Liver (tissue), 9 donors: ENCODE measurements around the gene DCLK2. TPM values are rescaled to one million over a fixed set of nuclear protein-coding genes. Genes with fewer than 3 reads are reported as not detected.

Source experiments
- DNase-seq: peaks from one replicate; pipeline ENCODE4 v3.0.0-alpha.2; 2017; ENCODE audit warnings: low spot score
- H3K27ac ChIP-seq, 2 donors: one replicate each; pipeline ENCODE4 v1.7.0; 2013; ENCODE audit warnings: inconsistent platforms in 2 of 2, low read length in 2 of 2, control low read depth in 1 of 2, low read depth in 1 of 2, mild to moderate bottlenecking in 1 of 2
- H3K27me3 ChIP-seq, 4 donors: one replicate each; pipeline versions ENCODE4 v1.6.1 to v1.7.0; 2013; ENCODE audit warnings: low read length in 3 of 4, inconsistent platforms in 1 of 4, mild to moderate bottlenecking in 1 of 4, moderate library complexity in 1 of 4; ENCODE audit not compliant: control insufficient read depth in 4 of 4, insufficient read depth in 4 of 4
- H3K36me3 ChIP-seq, 4 donors: one replicate each; pipeline versions ENCODE4 v1.6.1 to v1.7.0; 2013; ENCODE audit warnings: low read length in 3 of 4, mild to moderate bottlenecking in 3 of 4, low read depth in 1 of 4, moderate library complexity in 1 of 4; ENCODE audit not compliant: control insufficient read depth in 4 of 4, insufficient read depth in 3 of 4
- H3K4me1 ChIP-seq, 4 donors: one replicate each; pipeline versions ENCODE4 v1.6.1 to v1.7.0; 2013; ENCODE audit warnings: low read length in 3 of 4, mild to moderate bottlenecking in 3 of 4, moderate library complexity in 1 of 4; ENCODE audit not compliant: control insufficient read depth in 4 of 4, insufficient read depth in 4 of 4
- H3K4me3 ChIP-seq, 3 donors: one replicate each; pipeline versions ENCODE4 v1.6.1 to v1.7.0; 2013; ENCODE audit warnings: low read length in 3 of 3, control low read depth in 1 of 3, low read depth in 1 of 3, mild to moderate bottlenecking in 1 of 3
- H3K9ac ChIP-seq, 2 donors: one replicate each; pipeline ENCODE4 v1.7.0; 2013; ENCODE audit warnings: low read length in 2 of 2, mild to moderate bottlenecking in 2 of 2, moderate library complexity in 2 of 2, control low read depth in 1 of 2, low read depth in 1 of 2
- H3K9me3 ChIP-seq, 4 donors: one replicate each; pipeline versions ENCODE4 v1.6.1 to v1.7.0; 2013; ENCODE audit warnings: low read length in 3 of 4; ENCODE audit not compliant: control insufficient read depth in 4 of 4
- ATF3 ChIP-seq: IDR thresholded peaks from 2 replicates; pipeline ENCODE4 v1.6.1; 2016; ENCODE audit warnings: antibody characterized with exemption
- CTCF ChIP-seq: fragments of 150-350 bp; IDR thresholded peaks from 2 replicates; pipeline ENCODE4 v1.5.1; 2017; ENCODE audit warnings: improper control_type of control experiment, low read depth, low read length; ENCODE audit not compliant: missing input control
- EGR1 ChIP-seq, 2 donors: IDR thresholded peaks; 2 replicates each; pipeline ENCODE4 v1.6.1; 2016 to 2018; ENCODE audit warnings: antibody characterized with exemption in 2 of 2, low read depth in 2 of 2
- FOXA1 ChIP-seq: IDR thresholded peaks from 2 replicates; pipeline ENCODE4 v1.6.1; 2016; ENCODE audit warnings: antibody characterized with exemption
- FOXA2 ChIP-seq: IDR thresholded peaks from 2 replicates; pipeline ENCODE4 v1.6.1; 2016; ENCODE audit warnings: antibody characterized with exemption
- HNF4G ChIP-seq: IDR thresholded peaks from 2 replicates; pipeline ENCODE4 v1.6.1; 2016; ENCODE audit warnings: antibody characterized with exemption
- JUND ChIP-seq, 2 donors: IDR thresholded peaks; 2 replicates each; pipeline ENCODE4 v1.6.1; 2016; ENCODE audit warnings: antibody characterized with exemption in 2 of 2
- MAX ChIP-seq: IDR thresholded peaks from 2 replicates; pipeline ENCODE4 v1.6.1; 2016; ENCODE audit warnings: antibody characterized with exemption
- NR2F2 ChIP-seq: IDR thresholded peaks from 2 replicates; pipeline ENCODE4 v1.6.1; 2016; ENCODE audit warnings: antibody characterized with exemption
- RAD21 ChIP-seq, 2 donors: IDR thresholded peaks; 2 replicates each; pipeline ENCODE4 v1.6.1; 2016; ENCODE audit warnings: antibody characterized with exemption in 2 of 2, mild to moderate bottlenecking in 2 of 2
- REST ChIP-seq: IDR thresholded peaks from 2 replicates; pipeline ENCODE4 v1.6.1; 2016; ENCODE audit warnings: antibody characterized with exemption, mild to moderate bottlenecking
- SP1 ChIP-seq: IDR thresholded peaks from 2 replicates; pipeline ENCODE4 v1.6.1; 2018; ENCODE audit warnings: antibody characterized with exemption, mild to moderate bottlenecking
- WGBS: extraction: QIAGEN DNeasy Blood & Tissue Kit; methylation state at CpG from one replicate; pipeline ENCODE4 v1.1.7; 2013; 5-methylcytosine and 5-hydroxymethylcytosine counted together
- polyA plus RNA-seq, 2 donors: library from polyadenylated mRNA; stranded (reverse) in 1 of 2; unstranded in 1 of 2; fragments of 200-250 nt in 1 of 2; fragments of >200 nt in 1 of 2; fragmentation: Nextera tagmentation in 1 of 2; extraction: Ambion mirVana in 1 of 2; gene quantifications; one replicate each; pipeline versions ENCODE4 v1.2.1 to v1.2.3, GENCODE V29; 2013 to 2015
- total RNA-seq, 2 donors: library from RNA; depleted of rRNA; stranded (reverse); fragments of >200 nt; gene quantifications; one replicate each; pipeline ENCODE4 v1.2.3, GENCODE V29; 2014
- donor health status: healthy.
- donor health status: healthy.
- donor health status: healthy.
- donor health status: healthy.
- donor health status: healthy.

DCLK2 gene
- total and polyA plus RNA-seq, 4 donors: 0.14 to 1.7 (median 0.50) TPM

- TF ChIP-seq RAD21 (IDR thresholded peaks at IDR 0.05) (peak in 1 of 2 donors; percentile 5), JUND (IDR thresholded peaks at IDR 0.05) (no peak), FOXA2 (no peak)
- DNase-seq: no peak
- H3K4me1 ChIP-seq: peaks cover 0 to 3% (median under 1%) of the 10 kb centered on the region in 4 donors
- H3K4me3 ChIP-seq: no peak overlapping the region
- 53% methylated on average over 2 of the region's 2 CpGs for WGBS
- no peaks in the 10 kb centered on the region for H3K36me3 ChIP-seq
- H3K27ac ChIP-seq: no peak overlapping the region
- no peaks in the 10 kb centered on the region for H3K9me3 ChIP-seq
- no peak overlapping the region for H3K9ac ChIP-seq
- peaks cover 0 to 1% (median 0%) of the 10 kb centered on the region in 4 donors for H3K27me3 ChIP-seq
These were observed 5.1 kb upstream of the DCLK2 start for GRCh38 chr4:150072906-150073714.

- no peaks in the 10 kb centered on the region for H3K9me3 ChIP-seq
- H3K4me3 ChIP-seq: no peak overlapping the region
- TF ChIP-seq SP1 (no peak), NR2F2 (no peak), ATF3 (no peak)
- DNase-seq: no peak
- 94% methylated on average over 2 of the region's 2 CpGs for WGBS
- H3K27me3 ChIP-seq: peaks cover 0 to 9% (median 0%) of the 10 kb centered on the region in 4 donors
- H3K9ac ChIP-seq: no peak overlapping the region
- H3K4me1 ChIP-seq: peaks cover 2 to 8% (median 6%) of the 10 kb centered on the region in 4 donors
- H3K36me3 ChIP-seq: no peaks in the 10 kb centered on the region
- no peak overlapping the region for H3K27ac ChIP-seq
These were observed 4.2 kb upstream of the DCLK2 start for GRCh38 chr4:150074064-150074463.

- Histone ChIP-seq H3K36me3 (no peaks in the 10 kb centered on the region), H3K4me3 (peak overlapping the region in 2 of 3 donors; percentile 25 to 81), H3K4me1 (peaks cover 2 to 11% (median 8%) of the 10 kb centered on the region in 4 donors), H3K27me3 (peaks cover 0 to 9% (median 0%) of the 10 kb centered on the region in 4 donors), H3K9me3 (no peaks in the 10 kb centered on the region), H3K27ac (peak overlapping the region; percentile 53 to 61), H3K9ac (no peak overlapping the region)
- WGBS: 2% methylated on average over 59 of the region's 59 CpGs
- DNase-seq: peak; percentile 38
- TF ChIP-seq EGR1 (IDR thresholded peaks at IDR 0.05; ENCODE audit: low read depth in 2 of 2): peak; percentile 37 to 45
- TF ChIP-seq CTCF: no peak
These were observed 385 bp downstream of the DCLK2 start for GRCh38 chr4:150078579-150079080.

GRCh38 chr4:150079081-150079581, 886 bp downstream of the DCLK2 start:
- peak overlapping the region in 1 of 2 donors; percentile 53 for H3K27ac ChIP-seq
- H3K27me3 ChIP-seq: peaks cover 0 to 9% (median 0%) of the 10 kb centered on the region in 4 donors
- no peaks in the 10 kb centered on the region for H3K9me3 ChIP-seq
- WGBS: 5% methylated on average over 47 of the region's 47 CpGs
- DNase-seq: no peak
- peak overlapping the region in 2 of 3 donors; percentile 25 to 81 for H3K4me3 ChIP-seq
- no peak for TF ChIP-seq REST
- no peak for TF ChIP-seq FOXA1
- TF ChIP-seq CTCF: no peak
- TF ChIP-seq FOXA2: no peak
- no peak for TF ChIP-seq RAD21 (IDR thresholded peaks at IDR 0.05)
- no peak for TF ChIP-seq MAX
- no peak for TF ChIP-seq SP1
- TF ChIP-seq HNF4G: no peak
- H3K4me1 ChIP-seq: peaks cover 2 to 11% (median 8%) of the 10 kb centered on the region in 4 donors
- H3K9ac ChIP-seq: no peak overlapping the region
- H3K36me3 ChIP-seq: no peaks in the 10 kb centered on the region
